D721Med (cell line): ENCODE results near the gene SCLT1.

Experiments
- DNase-seq: peaks from one replicate; pipeline ENCODE4 v3.0.0; 2011; ENCODE audit warnings: low spot score; ENCODE audit not compliant: insufficient read length
- FAIRE-seq: peaks from 2 replicates; lab custom pipeline; 2011; peaks lifted over from hg19 to GRCh38; lab: Jason Lieb, UNC
- TF ChIP-seq, protein P1 (sequence below): IDR thresholded peaks from 2 replicates; pipeline ENCODE4 v1.5.1; 2012; ENCODE audit warnings: mild to moderate bottlenecking, control low read depth; ENCODE audit not compliant: insufficient read depth; ENCODE audit errors: missing control alignments

SCLT1 gene

DNA sequence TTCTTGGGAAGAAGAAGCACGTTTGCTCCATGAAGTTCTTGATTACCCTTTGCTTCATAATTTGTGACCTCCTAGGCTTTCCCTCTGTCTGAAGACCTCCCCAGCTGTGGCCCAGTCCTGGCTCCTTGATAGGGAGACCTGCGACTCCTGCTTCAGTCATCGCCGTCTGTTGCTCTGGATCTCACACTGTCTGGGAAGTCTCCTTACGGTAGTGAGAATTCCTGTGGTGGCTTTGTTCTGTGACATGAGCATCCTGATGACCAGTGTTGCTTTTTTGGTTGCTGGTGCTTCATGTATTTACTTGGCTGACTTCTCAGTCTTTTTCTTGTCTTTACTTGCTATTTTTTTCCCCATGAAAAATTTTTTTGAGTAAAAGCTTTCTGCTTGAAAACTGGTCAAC is 239.6 kb downstream of the SCLT1 start:
- DNase-seq: no peak
- TF ChIP-seq, protein P1, sequence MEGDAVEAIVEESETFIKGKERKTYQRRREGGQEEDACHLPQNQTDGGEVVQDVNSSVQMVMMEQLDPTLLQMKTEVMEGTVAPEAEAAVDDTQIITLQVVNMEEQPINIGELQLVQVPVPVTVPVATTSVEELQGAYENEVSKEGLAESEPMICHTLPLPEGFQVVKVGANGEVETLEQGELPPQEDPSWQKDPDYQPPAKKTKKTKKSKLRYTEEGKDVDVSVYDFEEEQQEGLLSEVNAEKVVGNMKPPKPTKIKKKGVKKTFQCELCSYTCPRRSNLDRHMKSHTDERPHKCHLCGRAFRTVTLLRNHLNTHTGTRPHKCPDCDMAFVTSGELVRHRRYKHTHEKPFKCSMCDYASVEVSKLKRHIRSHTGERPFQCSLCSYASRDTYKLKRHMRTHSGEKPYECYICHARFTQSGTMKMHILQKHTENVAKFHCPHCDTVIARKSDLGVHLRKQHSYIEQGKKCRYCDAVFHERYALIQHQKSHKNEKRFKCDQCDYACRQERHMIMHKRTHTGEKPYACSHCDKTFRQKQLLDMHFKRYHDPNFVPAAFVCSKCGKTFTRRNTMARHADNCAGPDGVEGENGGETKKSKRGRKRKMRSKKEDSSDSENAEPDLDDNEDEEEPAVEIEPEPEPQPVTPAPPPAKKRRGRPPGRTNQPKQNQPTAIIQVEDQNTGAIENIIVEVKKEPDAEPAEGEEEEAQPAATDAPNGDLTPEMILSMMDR: no peak
- no peak for FAIRE-seq

DNA sequence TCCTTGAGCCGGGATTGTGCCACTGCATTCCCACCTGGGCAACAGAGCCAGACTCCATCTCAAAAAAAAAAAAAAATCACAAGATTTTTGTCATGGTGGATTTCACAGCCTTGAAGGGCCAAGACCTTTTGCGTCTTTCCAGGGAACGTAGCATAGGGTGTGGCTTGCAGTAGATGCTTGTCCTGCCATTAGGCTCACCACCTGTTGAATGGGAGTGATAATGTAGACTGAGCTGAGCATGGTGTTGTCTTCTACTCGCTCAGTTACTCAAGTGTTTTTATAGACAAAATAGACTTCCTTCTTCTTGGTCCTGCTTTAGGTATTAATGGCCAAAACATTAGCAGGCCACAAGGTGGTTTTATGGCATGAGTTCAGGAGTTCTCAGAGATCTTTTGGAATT is 243.1 kb downstream of the SCLT1 start:
- DNase-seq (no peak), FAIRE-seq (no peak)
- TF ChIP-seq, protein P1: no peak

DNA sequence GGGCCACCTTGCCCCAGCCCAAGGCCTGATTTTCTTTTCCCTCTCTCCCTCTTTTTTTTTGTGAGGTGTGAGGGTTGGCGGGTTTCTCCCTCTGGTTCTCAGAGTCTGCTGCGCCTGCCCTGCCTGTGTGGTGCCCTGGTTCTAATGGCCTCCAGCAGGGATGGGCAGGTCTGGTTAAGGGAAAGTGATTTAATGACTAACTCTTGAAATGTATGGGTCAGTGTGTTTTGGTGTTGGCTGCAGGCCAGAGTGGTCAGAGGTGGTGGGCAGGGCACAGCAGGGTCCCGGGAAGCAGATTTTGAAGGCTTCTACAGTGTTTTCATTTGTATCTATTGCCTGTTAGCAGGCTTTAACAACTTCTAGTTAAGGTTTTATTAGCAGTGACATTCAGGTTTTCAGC is 244.9 kb downstream of the SCLT1 start:
- DNase-seq (no peak), FAIRE-seq (no peak)
- TF ChIP-seq, protein P1: no peak

DNA sequence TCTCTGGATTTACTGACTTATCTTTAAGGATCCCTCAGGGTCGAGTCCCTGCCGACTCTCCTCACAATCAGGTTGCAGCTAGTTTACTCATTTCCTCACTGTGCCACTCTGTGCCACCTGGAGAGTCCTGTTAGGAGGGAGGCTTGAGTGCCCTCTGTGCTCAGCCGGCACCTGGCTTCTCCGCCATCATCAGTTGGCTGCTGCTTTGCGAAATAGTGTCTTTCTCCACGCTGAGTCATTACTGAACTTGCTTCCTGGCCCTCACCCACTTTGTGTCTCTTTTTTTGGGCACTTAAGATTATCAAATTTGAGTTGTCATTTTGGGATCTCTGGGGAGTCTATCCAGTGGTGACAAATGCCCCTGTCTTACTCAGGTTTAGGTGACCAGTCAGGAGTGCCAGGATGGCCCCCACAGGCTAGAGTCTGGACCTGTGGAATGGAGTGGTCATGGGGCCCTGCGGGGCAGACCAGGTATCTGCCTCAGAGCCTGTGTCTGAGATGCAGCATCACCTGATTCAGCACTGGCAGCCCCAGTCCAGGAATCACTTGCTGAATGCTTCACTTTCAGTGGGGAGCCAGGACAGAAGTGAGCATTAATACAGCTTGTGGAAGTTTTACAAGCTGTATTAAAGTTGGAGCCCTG is 246.1 kb downstream of the SCLT1 start:
- DNase-seq (no peak), FAIRE-seq (no peak)
- TF ChIP-seq, protein P1: no peak

DNA sequence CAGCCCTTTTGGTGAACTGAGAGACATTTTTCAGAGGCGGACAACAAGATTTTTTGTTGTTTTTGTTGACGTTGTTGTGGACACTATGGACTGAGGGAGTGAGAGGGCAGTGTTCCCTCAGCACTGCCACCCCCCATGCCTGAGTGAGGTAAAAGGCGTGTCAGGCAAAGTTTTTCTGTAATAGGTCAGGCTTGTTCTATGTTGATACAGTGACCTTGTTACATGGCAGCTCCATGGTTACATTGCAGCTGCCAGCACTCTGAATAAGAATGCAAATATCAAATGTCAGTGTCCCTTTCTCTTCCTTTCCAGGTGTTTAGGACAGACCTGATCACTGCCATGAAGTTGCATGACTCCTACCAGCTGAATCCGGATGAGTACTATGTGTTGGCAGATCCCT is 247.3 kb downstream of the SCLT1 start:
- DNase-seq (no peak), FAIRE-seq (no peak)
- TF ChIP-seq, protein P1: no peak

DNA sequence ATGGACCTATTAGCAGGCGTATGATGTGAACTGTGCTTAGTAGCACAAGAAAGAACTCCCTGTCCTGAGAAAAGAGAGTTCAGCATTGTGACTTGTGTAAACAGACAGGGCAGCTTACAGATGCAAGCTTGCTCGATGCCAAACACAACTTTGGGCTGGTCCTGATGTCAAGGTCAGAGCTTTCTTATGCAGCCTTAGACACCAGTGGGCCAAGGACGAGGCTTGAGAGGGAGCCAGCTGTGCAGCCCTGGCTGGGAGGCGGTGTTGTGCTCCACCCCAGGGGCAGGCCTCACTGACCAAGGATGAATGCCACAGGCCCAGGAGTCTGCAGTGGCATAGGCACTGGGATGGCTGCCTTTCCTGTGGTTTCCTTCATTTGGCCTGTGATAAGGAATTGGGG is 248.4 kb downstream of the SCLT1 start:
- DNase-seq: no peak
- no peak for FAIRE-seq
- TF ChIP-seq, protein P1: no peak

DNA sequence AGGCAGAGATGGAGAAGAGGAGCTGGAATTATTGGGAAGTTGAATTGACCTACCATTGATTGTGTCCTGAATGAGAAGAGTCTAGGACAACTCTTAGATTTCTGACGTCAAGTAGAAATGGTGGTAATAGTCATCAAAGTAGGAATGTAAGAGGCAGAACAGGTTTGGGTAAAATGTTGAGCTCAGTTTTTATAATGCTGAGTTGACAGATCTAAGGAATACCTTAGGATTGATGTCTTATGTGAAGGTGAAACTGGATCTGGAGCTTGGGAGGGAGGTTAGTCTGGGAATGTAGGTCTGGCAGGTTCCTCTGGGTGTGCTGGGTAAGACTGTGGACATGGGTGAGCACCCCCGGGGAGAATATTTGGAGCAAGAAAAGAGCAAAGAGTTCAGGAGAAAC is 251.9 kb downstream of the SCLT1 start:
- TF ChIP-seq, protein P1: no peak
- DNase-seq: no peak
- no peak for FAIRE-seq
